Liver (tissue), 9 donors: Measurements from ENCODE around the gene CRYBG1. TPM values are rescaled to one million over a fixed set of nuclear protein-coding genes. Genes with fewer than 3 reads are reported as not detected.
A peak's percentile ranks its signal among the peaks of the same experiment; 100 is the strongest.

Experiments used
- DNase-seq: peaks from one replicate; pipeline ENCODE4 v3.0.0-alpha.2; 2017; ENCODE audit warnings: low spot score
- H3K27ac ChIP-seq, 2 donors: one replicate each; pipeline ENCODE4 v1.7.0; 2013; ENCODE audit warnings: inconsistent platforms in 2 of 2, low read length in 2 of 2, control low read depth in 1 of 2, low read depth in 1 of 2, mild to moderate bottlenecking in 1 of 2
- H3K27me3 ChIP-seq, 4 donors: one replicate each; pipeline versions ENCODE4 v1.6.1 to v1.7.0; 2013; ENCODE audit warnings: low read length in 3 of 4, inconsistent platforms in 1 of 4, mild to moderate bottlenecking in 1 of 4, moderate library complexity in 1 of 4; ENCODE audit not compliant: control insufficient read depth in 4 of 4, insufficient read depth in 4 of 4
- H3K36me3 ChIP-seq, 4 donors: one replicate each; pipeline versions ENCODE4 v1.6.1 to v1.7.0; 2013; ENCODE audit warnings: low read length in 3 of 4, mild to moderate bottlenecking in 3 of 4, low read depth in 1 of 4, moderate library complexity in 1 of 4; ENCODE audit not compliant: control insufficient read depth in 4 of 4, insufficient read depth in 3 of 4
- H3K4me1 ChIP-seq, 4 donors: one replicate each; pipeline versions ENCODE4 v1.6.1 to v1.7.0; 2013; ENCODE audit warnings: low read length in 3 of 4, mild to moderate bottlenecking in 3 of 4, moderate library complexity in 1 of 4; ENCODE audit not compliant: control insufficient read depth in 4 of 4, insufficient read depth in 4 of 4
- H3K4me3 ChIP-seq, 3 donors: one replicate each; pipeline versions ENCODE4 v1.6.1 to v1.7.0; 2013; ENCODE audit warnings: low read length in 3 of 3, control low read depth in 1 of 3, low read depth in 1 of 3, mild to moderate bottlenecking in 1 of 3
- H3K9ac ChIP-seq, 2 donors: one replicate each; pipeline ENCODE4 v1.7.0; 2013; ENCODE audit warnings: low read length in 2 of 2, mild to moderate bottlenecking in 2 of 2, moderate library complexity in 2 of 2, control low read depth in 1 of 2, low read depth in 1 of 2
- H3K9me3 ChIP-seq, 4 donors: one replicate each; pipeline versions ENCODE4 v1.6.1 to v1.7.0; 2013; ENCODE audit warnings: low read length in 3 of 4; ENCODE audit not compliant: control insufficient read depth in 4 of 4
- ATF3 ChIP-seq: IDR thresholded peaks from 2 replicates; pipeline ENCODE4 v1.6.1; 2016; ENCODE audit warnings: antibody characterized with exemption
- CTCF ChIP-seq: fragments of 150-350 bp; IDR thresholded peaks from 2 replicates; pipeline ENCODE4 v1.5.1; 2017; ENCODE audit warnings: improper control_type of control experiment, low read depth, low read length; ENCODE audit not compliant: missing input control
- FOXA1 ChIP-seq: IDR thresholded peaks from 2 replicates; pipeline ENCODE4 v1.6.1; 2016; ENCODE audit warnings: antibody characterized with exemption
- GABPA ChIP-seq, 2 donors: IDR thresholded peaks in 1 of 2; conservative IDR thresholded peaks in 1 of 2; 2 replicates each; pipeline ENCODE4 v1.6.1; 2016; ENCODE audit warnings: antibody characterized with exemption in 2 of 2, mild to moderate bottlenecking in 1 of 2, moderate library complexity in 1 of 2
- JUND ChIP-seq, 2 donors: IDR thresholded peaks; 2 replicates each; pipeline ENCODE4 v1.6.1; 2016; ENCODE audit warnings: antibody characterized with exemption in 2 of 2
- MAX ChIP-seq: IDR thresholded peaks from 2 replicates; pipeline ENCODE4 v1.6.1; 2016; ENCODE audit warnings: antibody characterized with exemption
- NR2F2 ChIP-seq: IDR thresholded peaks from 2 replicates; pipeline ENCODE4 v1.6.1; 2016; ENCODE audit warnings: antibody characterized with exemption
- RAD21 ChIP-seq, 2 donors: IDR thresholded peaks; 2 replicates each; pipeline ENCODE4 v1.6.1; 2016; ENCODE audit warnings: antibody characterized with exemption in 2 of 2, mild to moderate bottlenecking in 2 of 2
- REST ChIP-seq: IDR thresholded peaks from 2 replicates; pipeline ENCODE4 v1.6.1; 2016; ENCODE audit warnings: antibody characterized with exemption, mild to moderate bottlenecking
- RXRA ChIP-seq, 2 donors: IDR thresholded peaks; 2 replicates each; pipeline ENCODE4 v1.6.1; 2017 to 2018; ENCODE audit warnings: antibody characterized with exemption in 2 of 2, mild to moderate bottlenecking in 1 of 2
- TAF1 ChIP-seq: conservative IDR thresholded peaks from 2 replicates; pipeline ENCODE4 v1.6.1; 2016; ENCODE audit warnings: antibody characterized with exemption, mild to moderate bottlenecking
- YY1 ChIP-seq: IDR thresholded peaks from 2 replicates; pipeline ENCODE4 v1.6.1; 2016; ENCODE audit warnings: antibody characterized with exemption, mild to moderate bottlenecking
- ZBTB33 ChIP-seq: IDR thresholded peaks from 2 replicates; pipeline ENCODE4 v1.6.1; 2016; ENCODE audit warnings: antibody characterized with exemption
- WGBS: extraction: QIAGEN DNeasy Blood & Tissue Kit; methylation state at CpG from one replicate; pipeline ENCODE4 v1.1.7; 2013; 5-methylcytosine and 5-hydroxymethylcytosine counted together
- polyA plus RNA-seq, 2 donors: library from polyadenylated mRNA; stranded (reverse) in 1 of 2; unstranded in 1 of 2; fragments of 200-250 nt in 1 of 2; fragments of >200 nt in 1 of 2; fragmentation: Nextera tagmentation in 1 of 2; extraction: Ambion mirVana in 1 of 2; gene quantifications; one replicate each; pipeline versions ENCODE4 v1.2.1 to v1.2.3, GENCODE V29; 2013 to 2015
- total RNA-seq, 2 donors: library from RNA; depleted of rRNA; stranded (reverse); fragments of >200 nt; gene quantifications; one replicate each; pipeline ENCODE4 v1.2.3, GENCODE V29; 2014
- donor health status: healthy.
- donor health status: healthy.
- donor health status: healthy.
- donor health status: healthy.
- donor health status: healthy.

Gene CRYBG1
- total and polyA plus RNA-seq, 4 donors, result 2.3 to 8.7 (median 4.0) TPM

GRCh38 chr6:106599440-106599839, 238.9 kb downstream of the CRYBG1 start:
- Histone ChIP-seq H3K4me1 (no peaks in the 10 kb centered on the region), H3K9ac (no peak overlapping the region), H3K9me3 (no peaks in the 10 kb centered on the region), H3K27ac (no peak overlapping the region), H3K27me3 (no peaks in the 10 kb centered on the region), H3K4me3 (no peak overlapping the region), H3K36me3 (peaks cover 0 to 5% (median 0%) of the 10 kb centered on the region in 4 donors)
- TF ChIP-seq TAF1 (no peak), JUND (IDR thresholded peaks at IDR 0.05) (no peak), RAD21 (IDR thresholded peaks at IDR 0.05) (no peak)
- no peak for DNase-seq
- 82% methylated on average over 2 of the region's 2 CpGs for WGBS

GRCh38 chr6:106600329-106600728, 239.8 kb downstream of the CRYBG1 start:
- Histone ChIP-seq H3K9ac (no peak overlapping the region), H3K27ac (no peak overlapping the region), H3K4me1 (no peaks in the 10 kb centered on the region), H3K36me3 (peaks cover 0 to 5% (median 0%) of the 10 kb centered on the region in 4 donors), H3K27me3 (no peaks in the 10 kb centered on the region), H3K4me3 (no peak overlapping the region), H3K9me3 (no peaks in the 10 kb centered on the region)
- DNase-seq, result no peak
- no peak for TF ChIP-seq GABPA (IDR thresholded peaks at IDR 0.05 in 1 of 2, conservative IDR thresholded peaks at IDR 0.05 in 1 of 2)
- TF ChIP-seq YY1, result no peak
- no peak for TF ChIP-seq CTCF
- TF ChIP-seq ATF3, result no peak
- TF ChIP-seq MAX, result no peak
- no peak for TF ChIP-seq NR2F2
- TF ChIP-seq TAF1, result no peak
- TF ChIP-seq REST, result no peak
- WGBS, result 98% methylated on average over 2 of the region's 2 CpGs

GRCh38 chr6:106608080-106608668, 247.7 kb downstream of the CRYBG1 start:
- Histone ChIP-seq H3K4me1 (no peaks in the 10 kb centered on the region), H3K27ac (no peak overlapping the region), H3K9me3 (no peaks in the 10 kb centered on the region), H3K9ac (no peak overlapping the region), H3K36me3 (no peaks in the 10 kb centered on the region), H3K27me3 (no peaks in the 10 kb centered on the region), H3K4me3 (no peak overlapping the region)
- WGBS, result 4% methylated on average over 2 of the region's 2 CpGs
- TF ChIP-seq RXRA (IDR thresholded peaks at IDR 0.05), result peak in 1 of 2 donors; percentile 7
- peak; percentile 77 for TF ChIP-seq CTCF
- peak; percentile 89 to 91 for TF ChIP-seq RAD21 (IDR thresholded peaks at IDR 0.05)
- TF ChIP-seq ZBTB33, result no peak
- no peak for TF ChIP-seq FOXA1
- no peak for DNase-seq
